ENCODE data around the gene PRF1. TPM values are rescaled to one million over a fixed set of nuclear protein-coding genes. Genes with fewer than 3 reads are reported as not detected.

Gene PRF1
- total RNA-seq, 4 donors from 2014 or later: 0.18 to 2.1 (median 0.31) TPM; not detected in 1

DNA sequence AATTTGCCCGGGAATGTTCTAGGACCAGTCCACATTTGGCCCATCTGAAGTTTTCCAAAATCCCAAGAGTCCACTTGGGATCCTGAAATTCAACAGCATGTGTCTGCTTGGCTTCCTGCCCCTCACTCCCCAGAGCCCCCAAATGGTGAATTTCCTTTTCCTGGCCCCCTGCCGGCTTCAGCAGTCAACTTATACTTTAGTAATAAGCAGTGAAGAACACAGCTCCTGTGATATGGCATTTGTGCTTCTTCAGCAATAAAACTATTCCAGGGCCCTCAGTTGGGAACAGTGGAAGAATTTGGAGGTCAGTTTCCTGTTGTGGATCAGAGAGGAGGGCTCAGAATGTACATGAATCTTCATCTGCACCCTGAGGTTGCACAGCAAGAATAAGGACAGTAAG, 51.1 kb downstream of the PRF1 start:
- no peaks in the 10 kb centered on the region for H3K4me1 ChIP-seq
- no peak for DNase-seq
- intact Hi-C loops (cut with DNase I; ENCODE audit: low total_unique reads): loop anchor here (5.0 kb wide), 1 partner anchor 331 kb away; no protein-coding TSS in a partner anchor

DNA sequence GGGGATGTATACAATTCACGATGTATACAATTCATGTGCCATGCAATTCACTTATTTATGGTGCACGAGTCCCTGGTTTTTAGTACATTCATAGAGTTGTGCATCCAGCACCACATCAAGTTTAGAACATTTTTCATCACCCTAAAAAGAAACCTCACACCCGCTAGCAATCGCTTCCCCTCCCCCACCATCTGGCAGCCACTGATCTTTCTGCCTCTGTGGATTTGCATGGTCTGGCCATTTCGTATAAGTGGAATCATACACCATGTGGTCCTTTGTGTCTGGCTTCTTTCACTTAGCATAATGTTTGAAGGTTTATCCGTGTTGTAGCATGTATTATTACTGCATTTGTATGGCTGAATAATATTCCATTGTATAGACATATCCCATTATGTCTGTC, 52.1 kb downstream of the PRF1 start:
- intact Hi-C loops (cut with DNase I; ENCODE audit: low total_unique reads) (loop anchor here (1.0 to 5.0 kb wide), 2 partner anchors 209 to 332 kb away; no protein-coding TSS in a partner anchor), in situ Hi-C loops (cut with MboI; ENCODE audit: low sequenced_read_pairs in 4 of 4) (loop anchor here in 3 of 4 donors (5.0 to 10.0 kb wide), 2 partner anchors 212 to 214 kb away; no protein-coding TSS in a partner anchor)
- TF ChIP-seq, protein P1, sequence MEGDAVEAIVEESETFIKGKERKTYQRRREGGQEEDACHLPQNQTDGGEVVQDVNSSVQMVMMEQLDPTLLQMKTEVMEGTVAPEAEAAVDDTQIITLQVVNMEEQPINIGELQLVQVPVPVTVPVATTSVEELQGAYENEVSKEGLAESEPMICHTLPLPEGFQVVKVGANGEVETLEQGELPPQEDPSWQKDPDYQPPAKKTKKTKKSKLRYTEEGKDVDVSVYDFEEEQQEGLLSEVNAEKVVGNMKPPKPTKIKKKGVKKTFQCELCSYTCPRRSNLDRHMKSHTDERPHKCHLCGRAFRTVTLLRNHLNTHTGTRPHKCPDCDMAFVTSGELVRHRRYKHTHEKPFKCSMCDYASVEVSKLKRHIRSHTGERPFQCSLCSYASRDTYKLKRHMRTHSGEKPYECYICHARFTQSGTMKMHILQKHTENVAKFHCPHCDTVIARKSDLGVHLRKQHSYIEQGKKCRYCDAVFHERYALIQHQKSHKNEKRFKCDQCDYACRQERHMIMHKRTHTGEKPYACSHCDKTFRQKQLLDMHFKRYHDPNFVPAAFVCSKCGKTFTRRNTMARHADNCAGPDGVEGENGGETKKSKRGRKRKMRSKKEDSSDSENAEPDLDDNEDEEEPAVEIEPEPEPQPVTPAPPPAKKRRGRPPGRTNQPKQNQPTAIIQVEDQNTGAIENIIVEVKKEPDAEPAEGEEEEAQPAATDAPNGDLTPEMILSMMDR (IDR thresholded peaks at IDR 0.05 in 4 of 5, conservative IDR thresholded peaks at IDR 0.05 in 1 of 5): no peak
- no peak for TF ChIP-seq POLR2A (IDR thresholded peaks at IDR 0.05)
- no peaks in the 10 kb centered on the region for H3K9me3 ChIP-seq
- H3K27ac ChIP-seq: no peak overlapping the region
- H3K27me3 ChIP-seq: no peaks in the 10 kb centered on the region
- no peaks in the 10 kb centered on the region for H3K4me1 ChIP-seq
- no peak overlapping the region for H3K4me3 ChIP-seq
- ATAC-seq (no peak), DNase-seq (no peak)
- no peaks in the 10 kb centered on the region for H3K36me3 ChIP-seq

More for the DNA sequence above, 51.1 kb downstream of the PRF1 start:
- no peak overlapping the region for H3K4me3 ChIP-seq
- ATAC-seq: no peak
- no peak overlapping the region for H3K27ac ChIP-seq
- in situ Hi-C loops (cut with MboI; ENCODE audit: low sequenced_read_pairs in 4 of 4): loop anchor here in 3 of 4 donors (5.0 to 10.0 kb wide), 2 partner anchors 211 to 213 kb away; no protein-coding TSS in a partner anchor
- H3K36me3 ChIP-seq: no peaks in the 10 kb centered on the region
- no peak for TF ChIP-seq POLR2A (IDR thresholded peaks at IDR 0.05)
- TF ChIP-seq, protein P1 (IDR thresholded peaks at IDR 0.05 in 4 of 5, conservative IDR thresholded peaks at IDR 0.05 in 1 of 5): no peak
- no peaks in the 10 kb centered on the region for H3K9me3 ChIP-seq
- H3K27me3 ChIP-seq: no peaks in the 10 kb centered on the region

DNA sequence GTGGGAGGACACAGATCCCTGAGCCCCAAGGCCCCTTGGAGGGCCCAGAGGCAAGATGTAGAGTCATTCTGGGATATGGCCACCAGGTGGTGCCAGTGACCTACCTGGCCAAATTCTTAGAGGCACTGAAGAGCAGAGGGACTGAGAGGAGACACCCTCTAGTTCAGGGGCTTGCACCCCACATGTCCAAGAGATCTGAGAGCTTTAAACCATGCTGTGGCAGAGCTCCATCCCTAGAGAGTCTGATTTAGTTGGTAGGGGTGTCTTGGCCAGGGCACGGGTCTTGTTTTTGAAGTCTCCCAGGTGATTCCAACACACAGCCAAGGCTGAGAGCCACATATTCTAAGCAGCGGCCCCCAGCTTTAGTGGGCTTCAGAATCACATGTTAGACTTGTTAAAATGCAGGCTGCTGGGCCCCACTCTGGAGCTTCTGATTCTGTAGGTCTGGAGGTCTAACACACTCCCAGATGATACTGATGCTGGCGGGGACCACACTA, 52.5 kb downstream of the PRF1 start:
- H3K4me3 ChIP-seq: no peak overlapping the region
- no peaks in the 10 kb centered on the region for H3K27me3 ChIP-seq
- H3K27ac ChIP-seq: no peak overlapping the region
- DNase-seq: peak; percentile 15 to 56
- no peaks in the 10 kb centered on the region for H3K9me3 ChIP-seq
- H3K4me1 ChIP-seq: no peaks in the 10 kb centered on the region
- no peaks in the 10 kb centered on the region for H3K36me3 ChIP-seq
- in situ Hi-C loops (cut with MboI; ENCODE audit: low sequenced_read_pairs in 4 of 4): loop anchor here (5.0 to 10.0 kb wide), 4 partner anchors 212 to 335 kb away; partner anchors contain the start of gene PCBD1 (in 1 of the 4)
- ATAC-seq: peak; percentile 54 to 81
- TF ChIP-seq POLR2A (IDR thresholded peaks at IDR 0.05): no peak
- TF ChIP-seq, protein P1 (IDR thresholded peaks at IDR 0.05 in 4 of 5, conservative IDR thresholded peaks at IDR 0.05 in 1 of 5): peak; percentile 77 to 90 (median 83)
- intact Hi-C loops (cut with DNase I; ENCODE audit: low total_unique reads): loop anchor here (1.0 to 5.0 kb wide), 2 partner anchors 209 to 332 kb away; no protein-coding TSS in a partner anchor

DNA sequence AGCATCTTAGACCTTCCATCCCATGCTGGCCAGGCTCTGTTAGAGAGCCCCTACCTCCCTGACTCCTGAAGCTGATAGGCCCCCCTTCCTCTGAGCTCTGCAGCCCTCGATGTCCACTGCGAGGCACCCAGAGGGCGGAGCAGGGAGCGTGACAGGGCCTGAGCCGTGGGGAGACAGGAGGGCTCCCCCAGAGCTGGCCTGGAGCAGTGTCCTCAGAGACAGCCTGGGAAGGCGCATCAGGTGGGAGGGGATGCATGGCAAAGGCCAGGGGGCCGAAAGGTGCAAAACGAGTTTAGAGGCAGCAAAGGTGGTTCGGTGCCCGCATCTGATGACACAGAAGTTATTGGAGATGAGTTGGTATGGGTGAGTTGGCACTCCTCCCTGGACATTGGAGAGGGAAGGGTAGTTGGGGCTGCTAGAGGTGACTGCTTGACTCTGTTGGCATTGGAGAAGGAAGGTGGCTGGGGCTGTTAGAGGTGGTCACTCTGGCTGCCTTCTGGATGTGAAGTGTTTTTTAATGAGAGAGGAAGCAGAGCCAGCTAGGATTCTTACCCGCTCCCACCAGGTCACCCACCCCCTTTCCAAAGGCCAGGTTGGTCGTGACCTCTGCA, 53.1 kb downstream of the PRF1 start:
- in situ Hi-C loops (cut with MboI; ENCODE audit: low sequenced_read_pairs in 4 of 4): loop anchor here in 3 of 4 donors (5.0 to 10.0 kb wide), 3 partner anchors 213 to 335 kb away; partner anchors contain the start of gene PCBD1 (in 1 of the 3)
- H3K36me3 ChIP-seq: no peaks in the 10 kb centered on the region
- no peaks in the 10 kb centered on the region for H3K9me3 ChIP-seq
- DNase-seq (no peak), ATAC-seq (peak; percentile 13 to 22)
- no peaks in the 10 kb centered on the region for H3K27me3 ChIP-seq
- no peak overlapping the region for H3K27ac ChIP-seq
- intact Hi-C loops (cut with DNase I; ENCODE audit: low total_unique reads): no loop called here
- no peaks in the 10 kb centered on the region for H3K4me1 ChIP-seq
- TF ChIP-seq, protein P1 (IDR thresholded peaks at IDR 0.05 in 4 of 5, conservative IDR thresholded peaks at IDR 0.05 in 1 of 5): no peak
- no peak for TF ChIP-seq POLR2A (IDR thresholded peaks at IDR 0.05)
- H3K4me3 ChIP-seq: no peak overlapping the region

Other genes with a start within 250 kb of the PRF1 start
- gene LRRC20, start 220.1 kb downstream of the PRF1 start, total RNA-seq: 100 to 1,000 TPM; 104 to 220 (median 128) TPM
- gene EIF4EBP2, start 198.6 kb downstream of the PRF1 start, total RNA-seq: 100 to 1,000 TPM in 3 of 4 donors, 10 to 100 TPM in 1; 58.4 to 141 (median 107) TPM
- not detected for gene NODAL, start 161.1 kb downstream of the PRF1 start, total RNA-seq
- gene PALD1, start 124.0 kb downstream of the PRF1 start, total RNA-seq: 1 to 10 TPM; 1.4 to 4.1 (median 2.3) TPM
- under 1 TPM in 1 of 4 donors, not detected in 3; 0.10 TPM for gene ADAMTS14, start 69.8 kb upstream of the PRF1 start, total RNA-seq
- gene TBATA, start 182.6 kb upstream of the PRF1 start, total RNA-seq: not detected
- 10 to 100 TPM in 3 of 4 donors, 1 to 10 TPM in 1; 6.5 to 17.1 (median 11.3) TPM for gene SGPL1, start 213.2 kb upstream of the PRF1 start, total RNA-seq

Measured in gastrocnemius medialis (tissue), 4 donors.